Measurements from ENCODE around the gene ULK4.
"Not testable (repeated sequence)": the region's sequence is repeated elsewhere in the genome, so short reads cannot be mapped to it uniquely, and the experiment has no call there.

ULK4 gene

DNA sequence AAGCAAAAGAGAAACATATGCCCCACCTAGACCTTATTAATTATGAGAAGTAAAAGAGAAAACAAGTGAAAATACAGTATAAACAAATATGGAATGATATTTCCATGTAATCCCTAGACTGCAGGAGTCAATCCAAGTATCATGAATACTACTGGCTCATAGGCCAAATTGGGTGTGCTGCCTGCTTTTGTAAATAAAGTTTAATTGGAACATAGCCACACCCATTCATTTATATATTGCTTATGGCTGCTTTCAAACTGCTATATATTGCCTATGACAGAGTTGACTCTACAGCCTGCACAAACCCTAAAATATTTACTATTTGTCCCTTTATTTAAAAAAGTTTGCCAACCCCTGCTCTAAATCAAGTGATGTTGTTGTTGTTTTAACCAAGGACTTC, 5.3 kb downstream of the ULK4 start:
- no peak for DNase-seq

DNA sequence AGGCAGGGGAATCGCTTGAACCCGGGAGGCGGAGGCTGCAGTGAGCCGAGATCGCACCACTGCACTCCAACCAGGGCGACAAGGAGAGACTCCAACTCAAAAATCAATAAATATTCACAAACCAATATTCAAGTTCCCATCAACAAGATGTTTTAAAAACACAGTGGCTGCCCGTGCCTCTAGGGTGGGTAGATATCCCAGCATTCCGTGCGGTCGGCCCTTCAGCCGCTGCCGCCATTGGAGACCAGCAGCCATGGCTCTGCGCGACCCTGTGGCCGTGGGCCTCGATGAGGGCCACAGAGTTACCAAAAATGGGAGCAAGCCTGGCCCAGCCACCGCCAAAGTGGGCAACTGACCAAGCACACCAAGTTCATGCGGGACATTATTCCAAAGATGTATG, 6.7 kb downstream of the ULK4 start:
- no peak for DNase-seq

DNA sequence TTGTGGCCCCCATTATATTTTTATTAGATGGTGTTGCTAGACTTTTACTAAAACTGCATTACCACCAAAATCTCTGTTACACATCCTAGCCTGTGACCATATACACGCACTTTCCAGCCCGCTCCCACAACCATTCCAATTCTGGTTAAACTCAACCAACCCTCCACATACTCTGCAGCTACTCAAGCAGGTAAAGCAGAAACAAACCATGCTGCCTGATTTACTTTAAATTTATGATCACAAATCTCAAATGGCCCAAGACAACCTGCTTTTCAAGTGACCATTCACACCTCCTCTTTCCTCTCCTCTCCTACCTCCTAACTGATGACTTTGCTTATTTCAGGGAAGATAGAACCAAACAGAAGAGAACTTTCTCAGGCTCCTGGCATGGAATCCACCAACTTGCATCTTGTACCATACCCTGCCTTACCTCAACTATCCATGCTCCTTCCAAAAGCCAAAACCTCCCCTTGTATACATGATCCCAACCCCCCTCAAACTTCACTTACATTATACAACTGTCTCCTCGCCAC, 18.5 kb downstream of the ULK4 start:
- DNase-seq: no peak

DNA sequence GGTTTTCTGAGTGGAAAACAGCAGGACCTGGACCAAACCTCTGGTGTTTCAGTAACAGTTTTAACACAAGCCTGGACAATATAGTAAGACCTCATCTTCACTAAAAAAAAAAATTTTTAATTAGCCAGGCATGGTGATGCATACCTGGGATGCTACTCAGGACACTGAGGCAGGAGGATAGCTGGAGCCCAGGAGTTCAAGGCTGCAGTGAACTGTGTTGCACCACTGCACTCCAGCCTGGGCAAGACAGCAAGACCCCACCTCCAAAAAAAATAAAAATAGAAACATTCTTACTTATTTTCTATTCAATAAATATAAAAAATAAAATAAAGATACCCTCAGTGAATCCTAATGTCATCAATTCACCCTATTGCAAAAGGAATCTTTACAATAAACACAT, 21.5 kb downstream of the ULK4 start:
- no peak for DNase-seq

DNA sequence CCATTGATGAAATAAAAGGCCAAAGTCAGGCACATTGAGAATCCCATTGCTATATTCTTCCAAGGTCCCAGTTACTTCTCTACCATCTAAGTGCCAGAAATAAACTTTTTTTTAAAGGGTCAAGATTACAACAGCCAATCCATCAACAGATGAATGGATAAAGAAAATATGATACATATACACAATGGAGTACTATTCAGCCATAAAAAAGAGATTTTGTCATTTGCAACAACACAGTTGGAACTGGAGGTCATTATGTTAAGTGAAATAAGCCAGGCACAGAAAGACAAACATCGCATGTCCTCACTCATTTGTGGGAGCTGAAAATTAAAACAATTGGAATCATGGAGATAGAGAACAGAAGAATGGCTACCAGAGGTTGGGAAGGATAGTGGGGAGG, 25.5 kb downstream of the ULK4 start:
- no peak for DNase-seq

DNA sequence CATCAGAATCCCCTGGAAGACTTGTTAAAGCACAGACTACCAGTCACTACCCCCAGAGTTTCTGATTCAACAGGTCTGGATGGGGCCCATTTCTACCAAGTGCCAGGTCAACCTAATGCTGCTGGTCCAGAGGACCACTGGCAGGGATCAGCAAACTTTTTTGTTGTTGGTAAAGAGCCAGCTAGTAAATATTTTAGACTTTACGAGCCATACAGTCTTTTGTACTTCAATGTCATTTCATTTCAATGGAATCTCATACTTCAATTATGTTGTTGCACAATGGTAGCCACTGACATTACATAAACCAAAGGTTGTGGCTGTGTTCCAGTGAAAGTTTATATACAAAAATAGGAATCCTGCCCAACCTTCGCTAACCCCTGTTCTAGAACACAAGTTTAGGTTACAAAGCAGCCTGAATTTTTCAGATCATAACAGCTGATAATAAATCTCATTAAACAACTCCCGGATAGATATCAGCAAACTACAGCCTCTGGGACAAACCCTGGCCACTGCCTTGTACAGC, 28.7 kb downstream of the ULK4 start:
- DNase-seq: no peak

DNA sequence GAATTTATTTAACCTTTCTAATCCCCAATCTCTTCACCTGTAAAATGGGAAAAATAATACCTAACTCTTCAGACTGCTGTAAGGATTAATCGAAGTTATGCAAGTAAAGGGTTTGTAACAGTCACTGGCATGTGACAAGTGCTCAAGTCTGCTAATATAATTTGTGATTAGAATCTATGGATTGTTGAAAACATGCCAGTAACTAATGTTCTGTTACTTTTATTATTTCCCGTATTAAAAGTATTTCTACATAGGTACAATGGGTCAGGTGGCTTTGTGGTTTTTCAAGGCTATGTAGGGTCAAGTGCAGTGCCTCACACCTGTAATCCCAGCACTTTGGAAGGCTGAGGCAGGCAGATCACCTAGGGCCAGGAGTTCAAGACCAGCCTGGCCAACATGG, 29.4 kb downstream of the ULK4 start:
- DNase-seq: no peak

DNA sequence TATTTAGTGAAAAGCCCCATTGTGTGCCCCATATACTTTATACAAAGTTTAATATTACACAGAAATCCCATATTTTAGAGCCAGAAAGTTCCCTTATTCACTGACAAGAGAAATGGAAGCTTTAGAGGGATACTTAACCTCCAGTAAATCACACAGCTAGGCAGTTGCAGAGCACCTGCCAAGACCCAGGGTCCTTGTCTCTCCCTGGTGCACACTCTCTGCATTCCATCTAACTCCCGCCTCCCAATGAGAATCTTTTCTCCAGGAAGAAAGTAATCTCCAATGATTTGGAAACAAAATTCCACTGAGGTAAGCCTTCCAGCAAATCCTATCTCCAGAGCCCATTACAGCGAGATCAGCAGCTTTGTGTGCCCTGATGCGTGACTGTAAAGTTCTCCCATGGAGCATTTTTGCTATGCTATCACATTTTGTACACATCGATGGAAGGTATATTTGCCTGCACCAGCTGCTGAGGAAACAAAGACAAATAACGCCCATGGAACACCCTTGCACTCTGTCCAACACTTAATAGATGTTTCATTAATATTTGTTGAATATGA, 41.4 kb downstream of the ULK4 start:
- DNase-seq: no peak

DNA sequence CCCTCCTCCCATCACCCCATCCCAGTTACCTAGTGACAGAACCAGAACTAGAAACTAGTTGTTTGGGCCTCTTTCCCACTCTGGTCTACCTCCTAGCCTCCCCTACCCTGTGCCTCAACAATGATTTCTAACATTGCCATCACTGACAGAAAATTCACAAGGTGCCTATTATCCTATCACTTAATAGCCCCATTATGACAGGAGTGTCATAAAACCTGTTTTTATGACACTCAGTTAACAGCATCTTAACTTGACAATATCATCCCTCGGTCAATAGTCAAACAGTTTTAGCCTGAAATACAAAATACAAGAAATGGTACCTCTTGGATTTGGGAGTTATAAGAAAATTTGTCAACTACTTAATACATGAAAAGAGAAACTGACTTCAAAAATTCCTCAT, 46.5 kb downstream of the ULK4 start:
- no peak for DNase-seq

DNA sequence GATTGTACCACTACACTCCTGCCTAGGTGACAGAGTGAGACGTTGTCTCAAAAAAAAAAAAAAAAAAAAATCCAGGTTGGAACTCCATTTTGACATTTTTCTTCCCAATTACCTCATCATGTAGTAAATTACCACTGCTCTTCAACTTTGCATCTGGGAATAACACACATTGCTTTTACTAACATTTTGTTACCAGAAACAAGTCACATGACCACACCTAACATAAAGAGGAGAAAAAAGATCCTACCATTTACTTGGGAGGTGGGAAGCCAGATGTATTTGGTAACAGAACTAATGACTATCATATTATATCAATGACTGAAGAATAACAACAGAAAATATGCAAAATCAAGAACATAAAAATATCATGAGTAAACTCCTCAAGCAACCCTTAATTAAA, 49.6 kb downstream of the ULK4 start:
- no peak for DNase-seq

DNA sequence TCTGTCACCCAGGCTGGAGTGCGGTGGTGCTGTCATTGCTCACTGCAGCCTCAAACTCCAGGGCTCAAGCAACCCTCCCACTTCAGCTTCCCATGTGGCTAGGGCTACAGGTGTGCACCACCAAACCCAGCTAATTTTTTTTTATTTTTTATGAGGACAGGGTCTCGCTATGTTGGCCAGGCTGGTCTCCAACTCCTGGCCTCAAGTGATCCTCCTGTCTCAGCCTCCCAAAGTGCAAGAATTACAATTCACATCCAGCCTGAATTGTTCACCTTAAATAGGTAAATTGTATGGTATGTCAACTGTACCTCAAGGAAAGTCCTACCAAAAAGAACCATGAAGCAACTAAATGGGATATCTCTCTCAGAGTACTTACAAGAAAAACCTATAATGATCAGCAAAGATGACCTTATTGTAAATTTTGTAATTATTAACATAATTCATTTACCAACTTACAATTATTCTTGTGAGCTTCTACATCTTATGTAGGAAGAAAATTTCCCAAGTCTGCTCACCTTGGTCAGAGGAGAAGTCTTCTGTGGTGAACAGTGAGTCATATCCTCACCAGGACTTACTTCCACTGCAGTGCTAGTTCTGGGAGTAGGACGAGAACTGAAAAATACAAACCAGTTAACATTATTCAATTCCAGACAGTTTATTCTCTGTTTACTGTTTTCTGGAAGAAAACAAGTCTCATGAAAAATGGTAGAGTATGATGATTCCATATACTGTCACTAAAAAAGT, 54.4 kb downstream of the ULK4 start:
- no peak for DNase-seq

DNA sequence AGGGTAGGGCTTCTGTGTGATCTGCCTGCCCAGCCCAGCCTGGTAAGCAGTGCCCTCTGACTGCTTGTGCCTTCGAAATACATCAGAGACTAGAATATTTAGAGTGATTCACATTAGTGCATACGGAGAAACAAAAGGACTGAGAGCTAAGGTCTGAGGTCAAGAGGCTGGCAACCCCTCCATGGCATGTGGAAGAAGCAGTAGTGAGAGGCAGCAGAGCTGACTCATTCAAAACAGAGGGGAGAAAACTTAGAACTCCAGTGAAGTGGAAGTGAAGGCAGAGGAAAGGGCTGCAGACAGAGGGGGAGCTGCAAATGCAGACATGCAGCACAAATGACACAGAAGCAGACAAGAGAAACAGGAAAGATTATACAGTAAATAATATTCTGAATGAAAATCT, 61.6 kb downstream of the ULK4 start:
- no peak for DNase-seq

DNA sequence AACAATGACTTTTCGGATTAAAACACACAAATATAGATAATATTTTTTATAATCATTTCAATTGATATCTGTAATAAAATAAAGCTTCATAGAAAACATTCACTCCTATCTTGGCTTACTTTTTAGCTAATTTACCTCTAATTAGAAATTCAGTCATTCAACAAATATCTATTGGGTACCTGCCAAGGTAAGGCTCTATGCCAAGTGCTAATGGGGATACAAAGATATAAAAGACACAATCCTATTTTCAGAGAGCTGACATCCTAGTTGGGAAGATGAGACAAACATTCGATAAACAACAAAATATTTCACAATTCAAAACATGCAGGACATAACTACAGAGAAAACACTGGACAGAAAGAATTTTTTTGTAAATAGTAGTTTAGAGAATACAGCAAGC, 63.3 kb downstream of the ULK4 start:
- DNase-seq: no peak

DNA sequence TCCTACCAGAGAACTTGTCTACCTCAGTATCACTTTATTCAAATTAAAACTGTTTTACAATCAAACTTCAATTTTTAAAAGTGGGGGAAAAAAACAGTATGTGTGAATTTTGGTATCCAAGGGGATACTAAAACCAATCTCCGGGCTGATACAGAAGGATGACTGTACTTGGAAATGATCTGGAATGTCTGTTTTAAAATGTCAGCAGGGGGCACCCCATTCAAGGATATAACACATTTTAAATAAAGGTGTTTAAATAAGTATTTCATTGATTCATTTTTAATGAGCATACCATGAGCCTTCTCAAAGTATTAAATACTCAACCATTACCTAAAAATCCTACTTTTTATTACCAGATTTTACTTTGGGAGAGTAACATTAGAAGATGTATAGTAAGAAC, 67.9 kb downstream of the ULK4 start:
- DNase-seq: peak; percentile 7 to 54

DNA sequence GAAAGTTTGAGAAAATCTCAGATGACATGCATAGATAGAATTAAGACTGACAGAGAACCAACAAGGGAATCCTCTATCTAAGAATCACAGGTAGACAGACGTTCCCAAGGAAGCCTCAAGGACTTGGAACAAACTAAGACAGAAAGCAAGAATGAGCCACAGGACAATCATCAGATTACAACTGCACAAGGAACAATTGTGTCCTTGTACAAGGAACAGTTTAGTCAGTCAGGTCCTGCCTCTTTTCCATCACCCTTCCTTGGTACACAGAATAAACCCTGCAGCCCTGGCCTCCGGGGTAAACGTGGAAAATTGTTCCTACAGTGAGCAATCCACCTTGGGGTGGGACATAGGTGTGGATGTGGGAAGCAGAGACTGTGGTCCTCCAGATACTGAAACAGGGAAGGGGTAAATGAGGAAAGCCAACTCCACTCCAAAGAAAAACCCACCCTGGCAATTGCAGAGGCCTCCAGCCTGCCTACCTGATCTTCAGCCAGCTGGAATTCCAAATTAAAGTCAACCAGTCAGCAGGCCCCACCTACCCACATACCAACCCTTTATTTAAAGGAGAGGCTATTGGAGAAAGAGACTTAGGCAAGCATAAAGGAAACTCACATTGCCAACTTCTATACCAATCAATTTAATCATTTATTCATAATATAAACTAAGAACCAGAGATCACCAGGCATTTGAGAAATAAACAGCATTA, 73.4 kb downstream of the ULK4 start:
- DNase-seq: no peak

DNA sequence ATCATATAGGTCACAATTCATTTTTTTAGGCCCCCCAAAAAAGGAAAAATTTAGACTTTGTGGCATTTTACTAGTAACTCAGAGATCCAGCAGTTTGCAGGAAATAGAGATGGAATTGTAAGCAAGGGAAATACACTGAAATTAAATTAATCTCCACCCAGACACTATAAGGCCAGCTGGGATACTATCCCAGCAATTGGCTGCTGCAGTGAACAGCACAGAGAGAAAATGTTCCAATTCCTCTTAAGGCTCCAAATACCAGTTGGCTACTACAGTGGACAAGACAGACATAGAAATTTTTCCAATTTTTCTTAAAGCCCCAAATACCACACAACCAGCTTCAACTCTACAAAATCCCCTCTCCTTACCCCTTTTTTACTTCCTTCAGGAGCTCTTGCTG, 78.9 kb downstream of the ULK4 start:
- no peak for DNase-seq

DNA sequence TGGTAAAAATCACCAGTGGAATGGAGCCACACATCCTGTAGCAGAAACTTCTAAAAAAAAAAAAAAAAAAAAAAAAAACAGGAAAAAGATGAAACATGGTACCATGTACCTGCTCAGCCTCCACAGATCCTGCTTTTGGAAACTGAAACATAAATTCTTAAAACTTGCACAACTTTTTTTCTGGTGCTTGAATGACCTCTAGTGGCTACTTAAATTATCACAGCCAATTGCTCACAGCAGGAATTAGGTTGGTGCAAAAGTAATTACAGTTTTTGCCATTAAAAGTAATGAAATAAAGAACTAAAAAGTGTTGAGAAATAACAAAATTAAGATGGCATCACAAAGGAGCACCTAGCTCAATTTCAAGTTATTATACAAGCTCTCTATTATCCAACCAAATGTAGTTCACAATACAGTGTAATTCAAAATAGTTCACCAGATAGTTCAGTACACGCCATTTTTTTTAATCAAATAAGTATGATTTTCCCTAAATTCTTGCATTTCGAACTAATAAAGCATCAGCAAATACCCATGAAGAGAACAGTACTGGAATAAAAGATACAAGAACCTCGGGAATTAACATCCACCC, 80.6 kb downstream of the ULK4 start:
- peak in 1 of 2 experiments; percentile 11 for DNase-seq

DNA sequence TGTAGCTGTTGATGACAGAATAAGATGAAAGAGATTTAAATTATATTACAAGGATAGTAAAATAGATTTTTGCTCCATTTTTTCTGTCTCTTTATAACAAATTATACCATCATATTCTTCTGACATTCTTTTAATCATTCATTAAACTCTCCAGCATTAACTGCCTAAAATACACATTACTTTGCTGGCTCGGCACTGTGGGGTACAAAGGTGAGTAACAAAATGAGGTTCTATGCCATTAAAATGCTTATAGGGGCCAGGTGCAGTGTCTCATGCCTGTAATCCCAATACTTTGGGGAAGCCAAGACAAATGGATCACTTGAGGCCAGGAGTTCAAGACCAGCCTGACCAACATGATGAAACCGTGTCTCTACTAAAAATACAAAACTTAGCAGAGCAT, 81.5 kb downstream of the ULK4 start:
- DNase-seq: no peak

DNA sequence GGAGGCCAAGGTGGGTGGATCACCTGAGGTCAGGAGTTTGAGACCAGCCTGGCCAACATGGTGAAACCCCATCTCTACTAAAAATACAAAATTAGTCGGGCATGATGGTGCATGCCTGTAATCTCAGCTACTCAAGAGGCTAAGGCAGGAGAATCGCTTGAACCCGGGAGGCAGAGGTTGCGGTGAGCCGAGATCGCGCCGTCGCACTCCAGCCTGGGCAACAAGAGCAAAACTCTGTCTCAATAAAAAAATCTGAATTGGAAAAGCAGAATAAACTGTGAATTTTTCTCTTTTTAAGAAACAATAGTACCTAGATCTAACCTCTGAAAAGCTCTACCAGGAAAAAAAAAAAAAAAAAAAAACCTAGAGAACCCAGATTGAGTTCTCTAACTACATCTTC, 84.2 kb downstream of the ULK4 start:
- DNase-seq: not testable (repeated sequence)

DNA sequence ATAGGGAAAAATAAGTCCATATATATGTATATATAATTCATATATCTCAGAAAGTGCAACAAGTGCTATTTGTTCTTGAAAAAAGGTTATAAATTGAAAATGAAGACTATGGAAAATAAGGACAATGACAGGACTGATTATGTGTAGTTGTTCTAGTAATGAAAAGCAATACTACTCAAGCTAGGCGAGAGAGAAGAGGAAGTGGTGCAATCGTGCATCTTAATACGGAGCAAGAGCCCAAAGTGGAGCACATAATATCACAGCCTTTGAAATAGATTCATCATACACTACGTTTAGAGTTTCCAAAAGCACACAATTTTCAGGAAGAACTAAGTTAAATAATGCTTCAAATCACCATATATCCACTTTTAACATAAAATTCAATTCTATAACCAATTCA, 87.9 kb downstream of the ULK4 start:
- no peak for DNase-seq

DNA sequence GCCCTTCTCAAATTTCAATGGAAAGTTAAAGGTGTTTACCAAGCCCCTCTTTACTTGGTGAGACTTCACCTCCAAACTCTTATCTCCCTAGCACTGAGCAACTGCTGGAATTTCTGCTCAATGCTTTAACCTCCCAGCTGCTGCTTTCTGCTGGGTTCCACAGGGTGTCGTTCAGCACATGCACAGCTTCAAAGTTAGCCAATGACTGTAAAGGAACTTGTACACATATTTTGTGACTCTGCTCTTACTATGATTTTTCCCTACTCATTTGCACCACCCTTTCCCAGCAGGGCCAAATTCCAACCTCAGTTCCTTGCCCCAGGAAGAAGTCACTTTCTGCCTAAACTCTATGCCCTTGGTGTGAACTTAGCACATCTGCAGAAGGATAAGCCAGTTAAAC, 89.7 kb downstream of the ULK4 start:
- no peak for DNase-seq

DNA sequence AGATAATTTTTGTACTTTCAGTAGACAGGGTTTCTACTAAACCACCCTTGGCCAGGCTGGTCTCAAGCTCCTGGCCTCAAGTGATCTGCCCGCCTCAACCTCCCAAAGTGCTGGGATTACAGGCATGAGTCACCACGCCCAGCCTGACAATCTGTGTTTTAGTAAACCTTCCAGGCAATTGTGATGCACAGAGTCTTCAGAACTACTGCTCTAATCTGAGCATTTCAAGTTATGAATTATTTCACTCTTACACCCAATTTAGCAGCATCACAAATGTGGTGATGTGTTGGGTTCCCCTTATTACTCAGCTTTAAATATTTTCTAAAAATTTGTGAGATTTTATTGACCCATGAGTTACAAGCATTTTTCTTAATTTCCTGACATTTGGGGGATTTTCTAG, 94.4 kb downstream of the ULK4 start:
- DNase-seq: no peak

DNA sequence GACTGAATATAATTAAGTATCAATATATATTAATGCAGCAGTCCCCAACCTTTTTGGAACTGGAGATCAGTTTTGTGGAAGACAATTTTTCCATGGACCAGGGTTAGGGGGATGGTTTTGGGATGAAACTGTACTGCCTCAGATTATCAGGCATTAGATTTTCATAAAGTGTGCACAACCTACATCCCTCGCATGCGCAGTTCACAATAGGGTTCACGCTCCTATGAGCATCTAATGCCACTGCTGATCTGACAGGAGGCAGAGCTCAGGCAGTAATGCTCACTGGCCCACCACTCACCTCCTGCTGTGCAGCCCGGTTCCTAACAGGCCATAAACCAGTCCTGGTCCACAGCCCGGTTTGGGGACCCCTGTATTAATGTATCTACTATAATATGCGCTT, 95.6 kb downstream of the ULK4 start:
- no peak for DNase-seq

DNA sequence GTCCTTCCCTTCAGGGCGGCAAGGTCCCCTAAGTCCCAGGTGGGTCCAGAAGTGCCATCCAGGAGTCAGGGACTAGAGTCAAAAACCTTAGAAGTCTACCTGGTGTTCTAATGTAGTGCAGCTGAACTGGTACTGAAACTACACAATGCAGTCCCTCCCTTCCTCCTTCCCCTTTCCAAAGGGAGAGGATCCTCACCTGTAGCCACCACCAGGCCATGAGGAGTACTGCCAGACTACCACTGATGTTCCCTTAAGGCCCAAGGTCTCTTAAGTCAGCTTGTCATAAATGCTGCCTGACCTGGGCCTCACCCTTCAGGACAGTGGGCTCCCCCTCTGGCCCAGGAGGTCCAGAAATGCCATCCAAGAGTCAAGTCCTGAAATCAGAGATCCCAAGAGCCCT, 98.9 kb downstream of the ULK4 start:
- no peak for DNase-seq

All from NCI-H524 (cell line).